IMR-90 (cell line): ENCODE results near the gene IRS2. TPM values are rescaled to one million over a fixed set of nuclear protein-coding genes. Genes with fewer than 3 reads are reported as not detected.

Experiments used
- BHLHE40 ChIP-seq: fragments of 150-350 bp; IDR thresholded peaks from 2 replicates; pipeline ENCODE4 v1.6.1; 2016; ENCODE audit warnings: mild to moderate bottlenecking, low read depth, low read length
- RCOR1 ChIP-seq: IDR thresholded peaks from 2 replicates; pipeline ENCODE4 v1.6.1; 2012; ENCODE audit warnings: mild to moderate bottlenecking, low read length, improper control_type of control experiment; ENCODE audit not compliant: insufficient replicate concordance
- RFX5 ChIP-seq: IDR thresholded peaks from 2 replicates; pipeline ENCODE4 v1.8.0; 2012; ENCODE audit warnings: low read depth, mild to moderate bottlenecking, low read length, moderate library complexity
- polyA plus RNA-seq, 3 experiments: library from polyadenylated mRNA; depleted of rRNA; stranded (reverse); fragments of >200 nt; gene quantifications; 2 replicates each; pipeline ENCODE4 v1.2.3, GENCODE V29; 2012; ENCODE audit warnings: low replicate concordance in 1 of 3
- total RNA-seq: library from RNA; depleted of rRNA; stranded (reverse); fragments of >200 nt; gene quantifications from 2 replicates; pipeline ENCODE4 v1.2.3, GENCODE V29; 2012
- TF ChIP-seq, protein P1 (sequence below): fragments of 150-350 bp; IDR thresholded peaks from 2 replicates; pipeline ENCODE4 v1.6.1; 2017; ENCODE audit warnings: mild to moderate bottlenecking, antibody characterized with exemption, low read length, low read depth

Gene IRS2
- total and polyA plus RNA-seq, 2 of the 4 experiments (the other 2 are of a cell fraction) = 0.36 to 1.4 TPM

DNA sequence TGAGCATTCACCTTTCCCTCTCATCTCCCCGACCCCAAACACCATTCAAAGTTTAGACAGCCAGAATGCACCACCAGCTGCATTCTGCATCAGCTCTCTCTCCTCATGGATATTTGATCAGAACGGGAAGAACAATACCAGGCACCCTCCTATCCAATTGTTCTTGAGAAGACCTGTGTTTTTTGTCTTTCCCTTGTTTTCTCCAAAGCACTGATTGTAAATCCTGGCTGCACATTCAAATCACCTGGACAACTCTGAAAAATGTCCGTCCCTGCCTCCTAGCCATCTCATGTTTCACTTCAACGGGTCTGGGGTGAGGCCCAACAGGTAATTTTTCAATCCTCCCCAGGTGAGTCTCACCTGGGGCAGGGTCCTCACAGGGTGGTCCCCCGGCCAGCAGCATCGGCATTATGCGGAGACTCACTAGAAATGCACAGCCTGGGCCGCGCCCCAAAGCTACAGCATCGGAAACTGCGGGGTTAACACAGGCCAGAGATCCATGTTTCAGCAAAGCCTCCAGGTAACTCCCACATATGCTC lies 5.5 kb downstream of the IRS2 start (continued):
- no peak for TF ChIP-seq RFX5
- TF ChIP-seq BHLHE40 = no peak
- TF ChIP-seq RCOR1 = no peak
- TF ChIP-seq, protein P1, sequence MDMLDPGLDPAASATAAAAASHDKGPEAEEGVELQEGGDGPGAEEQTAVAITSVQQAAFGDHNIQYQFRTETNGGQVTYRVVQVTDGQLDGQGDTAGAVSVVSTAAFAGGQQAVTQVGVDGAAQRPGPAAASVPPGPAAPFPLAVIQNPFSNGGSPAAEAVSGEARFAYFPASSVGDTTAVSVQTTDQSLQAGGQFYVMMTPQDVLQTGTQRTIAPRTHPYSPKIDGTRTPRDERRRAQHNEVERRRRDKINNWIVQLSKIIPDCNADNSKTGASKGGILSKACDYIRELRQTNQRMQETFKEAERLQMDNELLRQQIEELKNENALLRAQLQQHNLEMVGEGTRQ = no peak
